NCI-H1930 (cell line): ENCODE measurements around the gene ZBED5.
"Not testable (repeated sequence)": the region's sequence is repeated elsewhere in the genome, so short reads cannot be mapped to it uniquely, and the experiment has no call there.

ENCODE experiments used
- DNase-seq, 2 experiments: peaks; one replicate each; lab custom pipeline; 2025; lab: John Stamatoyannopoulos, UW

Gene ZBED5

DNA sequence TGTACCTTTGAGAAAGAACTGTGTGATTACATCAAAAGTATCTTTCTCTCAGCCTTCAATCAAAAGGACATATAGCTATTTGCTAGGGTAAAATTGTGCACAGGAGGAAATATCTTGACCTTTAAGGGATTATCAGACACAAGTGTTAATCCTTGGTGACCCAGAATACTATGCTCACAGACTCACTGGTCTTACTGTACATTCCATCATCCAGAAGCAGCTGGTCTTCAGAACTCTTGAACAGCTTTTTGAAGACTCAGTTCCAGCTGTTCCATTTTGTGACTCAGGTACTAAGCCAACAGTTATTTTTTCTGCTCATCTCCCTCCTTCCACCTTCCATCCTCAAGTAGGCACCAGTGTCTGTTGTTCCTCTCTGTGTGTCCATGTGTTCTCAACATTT lies 19.8 kb downstream of the ZBED5 start:
- no peak for DNase-seq

- not testable (repeated sequence) for DNase-seq
These were observed 21.0 kb downstream of the ZBED5 start for GRCh38 chr11:10836884-10837283.

- DNase-seq = no peak
These were observed 28.7 kb downstream of the ZBED5 start for GRCh38 chr11:10829139-10829538.

DNA sequence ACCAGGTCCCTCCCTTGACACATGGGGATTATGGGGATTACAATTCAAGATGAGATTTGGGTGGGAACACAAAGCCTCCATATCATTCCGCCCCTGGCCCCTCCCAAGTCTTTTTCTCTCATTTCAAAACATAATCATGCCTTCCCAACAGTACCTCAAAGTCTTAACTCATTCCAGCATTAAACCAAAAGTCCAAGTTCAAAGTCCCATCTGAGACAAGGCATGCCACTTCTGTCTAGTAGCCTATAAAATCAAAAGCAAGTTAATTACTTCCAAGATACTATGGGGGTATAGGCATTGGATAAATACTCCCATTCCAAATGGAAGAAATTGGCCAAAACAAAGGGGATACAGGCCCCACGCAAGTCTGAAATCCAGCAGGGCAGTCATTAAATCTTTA lies 29.5 kb downstream of the ZBED5 start:
- no peak for DNase-seq

DNA sequence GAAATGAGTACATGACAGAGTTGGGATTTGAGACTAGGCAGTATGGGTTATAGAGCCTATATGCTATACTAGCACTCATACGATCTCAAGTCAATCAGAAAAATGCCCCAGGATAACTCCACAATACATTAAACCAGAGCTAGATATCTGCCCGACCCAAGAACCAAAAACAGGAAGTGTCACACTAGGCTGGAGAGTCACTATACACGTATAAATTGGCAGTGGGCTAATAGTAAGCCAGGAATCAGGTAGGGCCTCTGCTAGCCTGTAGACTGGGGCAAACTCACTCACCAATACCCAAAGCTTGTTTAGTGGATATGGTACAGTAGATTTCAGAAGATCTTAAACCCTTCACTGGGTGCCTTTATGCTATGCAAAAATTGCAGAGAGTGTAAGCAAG lies 33.0 kb downstream of the ZBED5 start:
- no peak for DNase-seq

- no peak for DNase-seq
These were observed 34.7 kb downstream of the ZBED5 start for GRCh38 chr11:10823152-10823579.

DNA sequence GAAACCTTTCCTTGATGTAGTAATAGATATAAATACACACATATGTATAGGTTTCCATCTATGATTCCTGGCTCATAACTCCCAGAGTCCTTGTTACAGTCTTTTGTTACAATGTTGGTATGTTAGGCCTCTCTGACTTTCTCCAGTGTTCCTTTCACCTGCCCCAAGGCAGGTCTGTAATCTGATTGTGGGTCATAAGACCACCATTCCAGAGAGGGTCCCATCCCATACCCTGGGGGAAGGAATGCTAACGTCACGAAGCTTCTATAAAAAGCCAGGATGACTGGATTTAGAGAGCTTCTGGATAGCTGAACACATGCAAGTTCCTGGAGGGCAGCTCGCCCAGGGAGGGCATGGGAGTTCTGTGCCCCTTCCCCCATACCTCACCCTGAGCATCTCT lies 35.4 kb downstream of the ZBED5 start:
- DNase-seq = not testable (repeated sequence)

DNA sequence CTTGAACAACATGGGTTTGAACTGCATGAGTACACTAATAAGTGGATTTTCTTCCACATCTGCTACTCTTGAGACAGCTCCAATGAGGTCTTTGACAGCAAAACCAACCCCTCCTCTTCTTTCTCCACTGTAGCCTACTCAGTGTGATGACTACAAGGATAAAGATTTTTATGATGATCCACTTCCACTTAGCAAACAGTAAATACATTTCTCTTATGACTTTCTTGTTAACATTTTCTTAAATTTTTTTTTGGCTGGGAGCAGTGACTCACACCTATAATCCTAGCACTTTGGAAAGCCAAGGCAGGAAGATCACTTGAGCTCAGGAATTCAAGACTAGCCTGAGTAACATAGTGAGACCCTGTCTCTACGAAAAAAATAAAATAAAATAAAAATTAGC lies 39.3 kb downstream of the ZBED5 start:
- DNase-seq = no peak

- DNase-seq = no peak
These were observed 43.9 kb downstream of the ZBED5 start for GRCh38 chr11:10813945-10814344.

DNA sequence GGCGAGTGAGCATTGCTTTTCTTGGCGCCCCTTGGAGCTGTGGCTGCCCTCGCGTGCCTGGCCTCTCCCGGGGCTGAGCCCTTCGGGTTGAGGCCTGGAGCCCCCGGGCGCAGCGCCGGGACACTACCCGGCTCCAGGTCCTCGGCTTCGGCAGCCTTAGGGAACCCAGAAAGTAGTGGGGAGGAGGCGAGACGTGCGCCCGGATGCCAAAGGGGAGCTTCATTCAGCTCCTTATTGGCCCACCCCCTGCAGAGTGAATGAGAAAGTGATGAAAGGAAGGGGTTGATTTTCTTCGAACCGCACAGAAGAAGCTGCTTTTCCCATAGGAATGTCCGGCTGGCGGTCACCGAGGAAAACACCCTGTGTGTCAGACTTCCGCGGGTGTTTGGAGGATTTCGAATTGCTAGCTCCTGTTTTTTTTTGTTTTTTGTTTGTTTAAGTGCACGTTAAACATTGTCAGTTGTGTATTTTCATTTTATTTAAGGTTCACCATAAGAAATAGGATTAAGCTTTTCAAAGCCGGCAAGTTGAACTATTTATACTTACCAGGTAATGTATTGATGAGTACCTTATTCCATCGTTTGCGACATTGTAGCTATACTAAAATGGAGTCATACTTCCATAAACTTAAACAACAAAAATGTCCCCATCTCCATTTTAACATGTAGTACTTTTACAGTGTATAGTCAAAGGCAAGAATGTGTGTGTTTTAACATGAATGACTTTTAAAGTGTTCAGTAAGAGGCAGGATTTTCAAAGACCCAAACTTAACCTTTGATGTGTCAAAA lies 48.3 kb downstream of the ZBED5 start:
- DNase-seq = no peak

DNA sequence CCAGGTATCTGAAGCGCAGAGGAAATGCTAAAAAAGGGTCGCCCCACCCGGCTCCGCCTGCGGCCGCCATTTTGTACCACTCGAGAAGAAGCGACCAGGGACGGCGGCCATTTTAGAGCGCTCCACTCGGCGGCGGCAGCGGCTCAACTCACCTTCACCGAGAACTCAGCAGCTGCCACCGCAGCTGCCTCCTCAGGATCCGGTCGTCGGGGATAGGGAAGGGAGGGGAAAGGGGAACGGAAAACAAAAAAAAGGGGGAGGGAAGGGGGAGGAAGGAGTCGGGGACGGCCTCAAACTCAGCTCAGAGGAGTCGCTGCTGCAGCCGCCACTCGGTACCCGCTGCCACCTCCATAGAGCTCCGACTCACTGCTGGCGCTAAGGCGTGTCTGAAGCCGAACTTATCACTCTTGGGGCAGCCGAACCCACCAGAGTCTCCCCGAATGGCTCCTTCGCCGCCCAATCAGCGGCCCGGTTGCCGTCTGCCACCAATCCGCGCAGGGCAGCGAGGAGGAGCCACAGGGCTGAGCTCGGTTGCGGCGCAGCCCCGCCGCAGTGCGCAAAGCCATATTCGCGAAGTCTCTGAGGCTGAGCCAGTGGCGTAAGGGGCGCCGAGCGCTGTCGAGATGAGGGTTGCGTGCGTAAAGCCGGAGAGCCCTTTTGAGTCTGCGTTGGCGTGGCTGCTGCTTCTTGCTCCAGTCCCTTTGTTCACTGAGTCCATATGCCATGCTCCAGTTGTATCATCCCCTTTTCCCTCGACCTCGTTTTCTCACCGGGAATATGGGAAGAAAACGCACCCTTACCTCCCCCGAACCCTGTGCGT lies 49.1 kb downstream of the ZBED5 start, which contains the start of gene EIF4G2:
TSS of gene EIF4G2 (minus strand) at position 374 of the 820 bp plus-strand sequence.
- peak; percentile 97 to 98 for DNase-seq

- no peak for DNase-seq
These were observed 49.7 kb downstream of the ZBED5 start for GRCh38 chr11:10808235-10808552.

GRCh38 chr11:10807493-10808234 lies 50.2 kb downstream of the ZBED5 start:
- no peak for DNase-seq

GRCh38 chr11:10806206-10806605 lies 51.6 kb downstream of the ZBED5 start:
- DNase-seq = no peak

DNA sequence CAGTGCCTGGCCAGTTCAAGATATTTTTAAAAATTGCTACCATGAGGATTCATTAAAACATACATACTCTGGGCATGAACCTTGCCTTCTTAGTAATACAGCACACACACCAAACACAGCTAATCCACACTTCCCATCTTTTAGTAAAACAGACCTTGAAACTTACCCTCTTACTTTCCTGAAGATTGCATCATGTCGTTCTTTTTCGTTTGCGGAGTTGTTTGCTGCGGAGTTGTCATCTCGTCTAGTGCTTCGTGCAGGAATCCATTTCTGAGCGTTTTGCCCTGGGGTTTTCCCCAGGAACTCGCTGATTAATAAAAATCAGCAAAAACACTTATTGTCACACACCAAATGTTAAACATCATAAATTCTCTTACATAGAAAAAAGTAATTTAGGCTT lies 52.1 kb downstream of the ZBED5 start:
- DNase-seq = no peak

- no peak for DNase-seq
These were observed 54.2 kb downstream of the ZBED5 start for GRCh38 chr11:10803676-10804075.
